Panc1 (cell line): ENCODE measurements around the gene ACTR3.

Experiments
- CTCF ChIP-seq: fragments of 450-650 bp; IDR thresholded peaks from 2 replicates; pipeline ENCODE4 v1.5.1; 2017; ENCODE audit warnings: mild to moderate bottlenecking
- POLR2AphosphoS5 ChIP-seq: IDR thresholded peaks from 2 replicates; pipeline ENCODE4 v1.6.1; 2012; ENCODE audit warnings: mild to moderate bottlenecking, low read depth, low read length, moderate library complexity
- SIN3A ChIP-seq: IDR thresholded peaks from 2 replicates; pipeline ENCODE4 v1.6.1; 2012; ENCODE audit warnings: low read depth, mild to moderate bottlenecking, low read length, moderate library complexity, borderline replicate concordance; ENCODE audit not compliant: insufficient read depth
- TCF7L2 ChIP-seq: IDR thresholded peaks from 2 replicates; pipeline ENCODE4 v1.6.1; 2011; ENCODE audit warnings: mild to moderate bottlenecking, low read depth, low read length, inconsistent platforms
- TF ChIP-seq, protein P1 (sequence below), 2 experiments: IDR thresholded peaks; 2 replicates each; pipeline ENCODE4 v1.6.1; 2011 to 2012; ENCODE audit warnings: low read depth in 2 of 2, control low read depth in 1 of 2, low read length in 1 of 2, mild to moderate bottlenecking in 1 of 2, moderate library complexity in 1 of 2; ENCODE audit not compliant: insufficient read depth in 1 of 2

GRCh38 chr2:113854970-113855740, 34.7 kb upstream of the ACTR3 start:
- no peak for TF ChIP-seq CTCF
- no peak for TF ChIP-seq TCF7L2
- TF ChIP-seq, protein P1, sequence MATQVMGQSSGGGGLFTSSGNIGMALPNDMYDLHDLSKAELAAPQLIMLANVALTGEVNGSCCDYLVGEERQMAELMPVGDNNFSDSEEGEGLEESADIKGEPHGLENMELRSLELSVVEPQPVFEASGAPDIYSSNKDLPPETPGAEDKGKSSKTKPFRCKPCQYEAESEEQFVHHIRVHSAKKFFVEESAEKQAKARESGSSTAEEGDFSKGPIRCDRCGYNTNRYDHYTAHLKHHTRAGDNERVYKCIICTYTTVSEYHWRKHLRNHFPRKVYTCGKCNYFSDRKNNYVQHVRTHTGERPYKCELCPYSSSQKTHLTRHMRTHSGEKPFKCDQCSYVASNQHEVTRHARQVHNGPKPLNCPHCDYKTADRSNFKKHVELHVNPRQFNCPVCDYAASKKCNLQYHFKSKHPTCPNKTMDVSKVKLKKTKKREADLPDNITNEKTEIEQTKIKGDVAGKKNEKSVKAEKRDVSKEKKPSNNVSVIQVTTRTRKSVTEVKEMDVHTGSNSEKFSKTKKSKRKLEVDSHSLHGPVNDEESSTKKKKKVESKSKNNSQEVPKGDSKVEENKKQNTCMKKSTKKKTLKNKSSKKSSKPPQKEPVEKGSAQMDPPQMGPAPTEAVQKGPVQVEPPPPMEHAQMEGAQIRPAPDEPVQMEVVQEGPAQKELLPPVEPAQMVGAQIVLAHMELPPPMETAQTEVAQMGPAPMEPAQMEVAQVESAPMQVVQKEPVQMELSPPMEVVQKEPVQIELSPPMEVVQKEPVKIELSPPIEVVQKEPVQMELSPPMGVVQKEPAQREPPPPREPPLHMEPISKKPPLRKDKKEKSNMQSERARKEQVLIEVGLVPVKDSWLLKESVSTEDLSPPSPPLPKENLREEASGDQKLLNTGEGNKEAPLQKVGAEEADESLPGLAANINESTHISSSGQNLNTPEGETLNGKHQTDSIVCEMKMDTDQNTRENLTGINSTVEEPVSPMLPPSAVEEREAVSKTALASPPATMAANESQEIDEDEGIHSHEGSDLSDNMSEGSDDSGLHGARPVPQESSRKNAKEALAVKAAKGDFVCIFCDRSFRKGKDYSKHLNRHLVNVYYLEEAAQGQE (IDR thresholded peaks at IDR 0.05; ENCODE audit: insufficient read depth in 1 of 2, low read depth in 2 of 2, low read length in 1 of 2) = no peak
- no peak for TF ChIP-seq SIN3A
- no peak for TF ChIP-seq POLR2AphosphoS5
